DND-41 (cell line): ENCODE measurements around the gene FCHO2.

ENCODE experiments used
- CTCF ChIP-seq: IDR thresholded peaks from 2 replicates; pipeline ENCODE4 v1.5.1; 2012; ENCODE audit warnings: borderline replicate concordance, low read length, moderate library complexity, mild to moderate bottlenecking; ENCODE audit not compliant: poor library complexity, severe bottlenecking; ENCODE audit errors: extremely low read depth
- EZH2 ChIP-seq: IDR thresholded peaks from 3 replicates; pipeline ENCODE4 v1.6.1; 2012; ENCODE audit warnings: borderline replicate concordance, low read depth, mild to moderate bottlenecking, moderate library complexity, low read length, inconsistent platforms; ENCODE audit not compliant: severe bottlenecking

- TF ChIP-seq CTCF (peak; percentile 75), EZH2 (no peak)
Measured at GRCh38 chr5:72955768-72956323, at the start of gene FCHO2.
